Upper lobe of right lung (tissue), 1 donor: ENCODE data around the gene AGPAT3. TPM values are rescaled to one million over a fixed set of nuclear protein-coding genes. Genes with fewer than 3 reads are reported as not detected.

Experiments
- ATAC-seq: fragments of 200-7000 bp; cut with Tn5 transposase; one replicate; pipeline ENCODE4 v1.9.1; 2020; ENCODE audit warnings: mild to moderate bottlenecking, moderate library complexity
- DNase-seq: peaks from one replicate; pipeline ENCODE4 v3.0.0-alpha.2; 2020
- H3K27ac ChIP-seq: fragments of 200-600 bp; one replicate; pipeline ENCODE4 v1.8.0; 2022
- H3K27me3 ChIP-seq: fragments of 200-600 bp; one replicate; pipeline ENCODE4 v1.8.0; 2022; ENCODE audit warnings: mild to moderate bottlenecking
- H3K36me3 ChIP-seq: fragments of 200-600 bp; one replicate; pipeline ENCODE4 v1.8.0; 2022
- H3K4me1 ChIP-seq: fragments of 200-600 bp; one replicate; pipeline ENCODE4 v1.8.0; 2022
- H3K4me3 ChIP-seq: fragments of 200-600 bp; one replicate; pipeline ENCODE4 v1.8.0; 2022; ENCODE audit warnings: mild to moderate bottlenecking
- H3K9me3 ChIP-seq: fragments of 200-600 bp; one replicate; pipeline ENCODE4 v1.8.0; 2022
- CTCF ChIP-seq: fragments of 200-600 bp; IDR thresholded peaks from one replicate; pipeline ENCODE4 v1.8.0; 2022; ENCODE audit warnings: antibody characterized with exemption
- intact Hi-C: fragments of 100-400 bp; cut with DNase I; formaldehyde crosslinking; loops from one replicate; pipeline ENCODE4 v1.11.0; 2022
- total RNA-seq: library from RNA; stranded (reverse); fragmentation: NEBNext Ultra II Directional; extraction: Animal tissue kit (Norgen Biotek cat#: 25700); gene quantifications from one replicate; pipeline ENCODE4 v1.2.1, GENCODE V29; 2021
- donor health status: DM: no; HTN: yes; CAD: no; lungs with severe emphysema.

The AGPAT3 gene
- total RNA-seq, 1 donor from 2014 or later, result 86.0 TPM

- Histone ChIP-seq H3K9me3 (no peaks in the 10 kb centered on the region), H3K36me3 (peaks cover 8% of the 10 kb centered on the region), H3K27ac (no peak overlapping the region), H3K4me3 (no peak overlapping the region), H3K4me1 (peaks cover 20% of the 10 kb centered on the region), H3K27me3 (no peaks in the 10 kb centered on the region)
- no peak for DNase-seq
- no peak for TF ChIP-seq CTCF
- intact Hi-C loops, result loop anchor here (10.0 kb wide), 1 partner anchor 103 kb away; no protein-coding TSS in a partner anchor
- ATAC-seq, result no peak
Measured at GRCh38 chr21:43908167-43908566, 43.1 kb downstream of the AGPAT3 start.

- intact Hi-C loops, result loop anchor here (10.0 kb wide), 1 partner anchor 105 kb away; no protein-coding TSS in a partner anchor
- Histone ChIP-seq H3K4me1 (peaks cover 14% of the 10 kb centered on the region), H3K4me3 (no peak overlapping the region), H3K27me3 (no peaks in the 10 kb centered on the region), H3K9me3 (no peaks in the 10 kb centered on the region), H3K27ac (no peak overlapping the region), H3K36me3 (no peaks in the 10 kb centered on the region)
- no peak for TF ChIP-seq CTCF
- no peak for ATAC-seq
- no peak for DNase-seq
Measured at GRCh38 chr21:43909741-43910400, 44.8 kb downstream of the AGPAT3 start.

GRCh38 chr21:43910460-43910859 is 45.4 kb downstream of the AGPAT3 start:
- DNase-seq, result no peak

GRCh38 chr21:43911015-43911934 is 46.3 kb downstream of the AGPAT3 start:
- H3K4me3 ChIP-seq, result no peak overlapping the region
- no peaks in the 10 kb centered on the region for H3K27me3 ChIP-seq
- H3K36me3 ChIP-seq, result no peaks in the 10 kb centered on the region
- no peak overlapping the region for H3K27ac ChIP-seq
- no peak for TF ChIP-seq CTCF
- intact Hi-C loops, result no loop called here
- DNase-seq (peak; percentile 90), ATAC-seq (peak; percentile 94)
- no peaks in the 10 kb centered on the region for H3K9me3 ChIP-seq
- peaks cover 14% of the 10 kb centered on the region for H3K4me1 ChIP-seq

More at GRCh38 chr21:43910460-43910859, 45.4 kb downstream of the AGPAT3 start:
- TF ChIP-seq CTCF, result no peak
- no peak for ATAC-seq
- peaks cover 14% of the 10 kb centered on the region for H3K4me1 ChIP-seq
- H3K27me3 ChIP-seq, result no peaks in the 10 kb centered on the region
- H3K36me3 ChIP-seq, result no peaks in the 10 kb centered on the region
- H3K4me3 ChIP-seq, result no peak overlapping the region
- no peak overlapping the region for H3K27ac ChIP-seq
- H3K9me3 ChIP-seq, result no peaks in the 10 kb centered on the region
- intact Hi-C loops, result no loop called here

GRCh38 chr21:43911935-43912487 is 47.0 kb downstream of the AGPAT3 start:
- Histone ChIP-seq H3K4me3 (no peak overlapping the region), H3K4me1 (peaks cover 14% of the 10 kb centered on the region), H3K27me3 (no peaks in the 10 kb centered on the region), H3K9me3 (no peaks in the 10 kb centered on the region), H3K27ac (no peak overlapping the region), H3K36me3 (no peaks in the 10 kb centered on the region)
- ATAC-seq (no peak), DNase-seq (no peak)
- no peak for TF ChIP-seq CTCF
- intact Hi-C loops, result no loop called here
